Measurements from ENCODE around the gene PTP4A2.

DNA sequence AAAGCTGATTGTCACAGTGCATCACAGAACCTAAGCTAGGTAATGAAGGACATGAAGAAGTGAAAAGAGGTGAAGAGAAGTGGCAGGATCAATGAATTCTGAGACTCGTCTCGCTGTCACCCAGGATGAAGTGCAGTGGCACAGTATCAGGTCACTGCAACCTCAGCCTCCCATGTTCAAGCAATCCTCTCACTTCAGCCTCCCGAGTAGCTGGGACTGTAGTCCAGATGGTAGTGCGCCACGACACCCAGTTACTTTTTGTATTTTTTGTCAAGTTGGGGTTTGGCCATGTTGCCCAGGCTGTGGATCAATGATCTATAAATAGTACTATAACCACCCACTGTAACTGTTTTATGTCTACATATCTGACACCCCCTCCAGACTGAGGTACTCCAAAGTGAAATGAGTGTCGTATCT is 33.1 kb downstream of the PTP4A2 start:
- TF ChIP-seq, protein P1, sequence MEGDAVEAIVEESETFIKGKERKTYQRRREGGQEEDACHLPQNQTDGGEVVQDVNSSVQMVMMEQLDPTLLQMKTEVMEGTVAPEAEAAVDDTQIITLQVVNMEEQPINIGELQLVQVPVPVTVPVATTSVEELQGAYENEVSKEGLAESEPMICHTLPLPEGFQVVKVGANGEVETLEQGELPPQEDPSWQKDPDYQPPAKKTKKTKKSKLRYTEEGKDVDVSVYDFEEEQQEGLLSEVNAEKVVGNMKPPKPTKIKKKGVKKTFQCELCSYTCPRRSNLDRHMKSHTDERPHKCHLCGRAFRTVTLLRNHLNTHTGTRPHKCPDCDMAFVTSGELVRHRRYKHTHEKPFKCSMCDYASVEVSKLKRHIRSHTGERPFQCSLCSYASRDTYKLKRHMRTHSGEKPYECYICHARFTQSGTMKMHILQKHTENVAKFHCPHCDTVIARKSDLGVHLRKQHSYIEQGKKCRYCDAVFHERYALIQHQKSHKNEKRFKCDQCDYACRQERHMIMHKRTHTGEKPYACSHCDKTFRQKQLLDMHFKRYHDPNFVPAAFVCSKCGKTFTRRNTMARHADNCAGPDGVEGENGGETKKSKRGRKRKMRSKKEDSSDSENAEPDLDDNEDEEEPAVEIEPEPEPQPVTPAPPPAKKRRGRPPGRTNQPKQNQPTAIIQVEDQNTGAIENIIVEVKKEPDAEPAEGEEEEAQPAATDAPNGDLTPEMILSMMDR (IDR thresholded peaks at IDR 0.05): no peak
- no peak for TF ChIP-seq POLR2A (IDR thresholded peaks at IDR 0.05)
